PFSK-1 (cell line): ENCODE data around the gene C5orf15.

ENCODE experiments used
- POLR2AphosphoS5 ChIP-seq: IDR thresholded peaks from 2 replicates; pipeline ENCODE4 v1.6.1; 2012; ENCODE audit warnings: low read depth, mild to moderate bottlenecking, control low read depth, low read length, moderate library complexity
- SIN3A ChIP-seq: IDR thresholded peaks from 2 replicates; pipeline ENCODE4 v1.6.1; 2012; ENCODE audit warnings: mild to moderate bottlenecking, low read length, moderate library complexity, borderline replicate concordance; ENCODE audit not compliant: insufficient read depth

GRCh38 chr5:133974142-133974541, 5.7 kb upstream of the C5orf15 start:
- TF ChIP-seq SIN3A (no peak), POLR2AphosphoS5 (no peak)
